GM18867 (cell line): Measurements from ENCODE around the gene SEMA3F.

ENCODE experiments used
- ATAC-seq: cut with Tn5 transposase; IDR thresholded peaks from one replicate; pipeline ENCODE4 v1.9.1; 2021; ENCODE audit warnings: mild to moderate bottlenecking, moderate library complexity; ENCODE audit not compliant: unreplicated experiment

The SEMA3F gene

GRCh38 chr3:50169232-50169832 lies 14.2 kb downstream of the SEMA3F start:
- ATAC-seq, result no peak

- ATAC-seq, result no peak
Measured at GRCh38 chr3:50169858-50170257, 14.7 kb downstream of the SEMA3F start.

- no peak for ATAC-seq
Measured at GRCh38 chr3:50170689-50171088, 15.6 kb downstream of the SEMA3F start.

GRCh38 chr3:50171540-50172301 lies 16.6 kb downstream of the SEMA3F start:
- ATAC-seq, result no peak

GRCh38 chr3:50172626-50173220 lies 17.6 kb downstream of the SEMA3F start:
- ATAC-seq, result no peak

- no peak for ATAC-seq
Measured at GRCh38 chr3:50173685-50174516, 18.8 kb downstream of the SEMA3F start.

GRCh38 chr3:50174517-50174895 lies 19.4 kb downstream of the SEMA3F start:
- ATAC-seq, result no peak

- ATAC-seq, result no peak
Measured at GRCh38 chr3:50174947-50175524, 19.9 kb downstream of the SEMA3F start.

GRCh38 chr3:50177346-50177745 lies 22.2 kb downstream of the SEMA3F start:
- no peak for ATAC-seq

- ATAC-seq, result no peak
Measured at GRCh38 chr3:50179710-50180109, 24.6 kb downstream of the SEMA3F start.

GRCh38 chr3:50181985-50182384 lies 26.9 kb downstream of the SEMA3F start:
- ATAC-seq, result no peak

GRCh38 chr3:50182533-50183099 lies 27.5 kb downstream of the SEMA3F start:
- ATAC-seq, result no peak

GRCh38 chr3:50183755-50184154 lies 28.6 kb downstream of the SEMA3F start:
- ATAC-seq, result no peak

- no peak for ATAC-seq
Measured at GRCh38 chr3:50184242-50184978, 29.3 kb downstream of the SEMA3F start.

- ATAC-seq, result no peak
Measured at GRCh38 chr3:50185230-50185629, 30.1 kb downstream of the SEMA3F start.

GRCh38 chr3:50186096-50186495 lies 31.0 kb downstream of the SEMA3F start:
- ATAC-seq, result no peak

GRCh38 chr3:50187750-50188149 lies 32.6 kb downstream of the SEMA3F start:
- ATAC-seq, result no peak

- peak; percentile 45 for ATAC-seq
Measured at GRCh38 chr3:50189274-50189673, 34.1 kb downstream of the SEMA3F start.

- ATAC-seq, result no peak
Measured at GRCh38 chr3:50189989-50190388, 34.9 kb downstream of the SEMA3F start.
